SK-N-SH treated with all-trans-retinoic acid at 6 μM for 48 hours (cell line): ENCODE data around the gene NBPF1.
"Not testable (repeated sequence)": the region's sequence is repeated elsewhere in the genome, so short reads cannot be mapped to it uniquely, and the experiment has no call there.

ENCODE experiments used
- ARNTL ChIP-seq: fragments of 450-650 bp; formaldehyde crosslinking; IDR thresholded peaks from 2 replicates; pipeline ENCODE4 v1.5.0; 2020; ENCODE audit warnings: low read depth, mild to moderate bottlenecking, moderate library complexity, borderline replicate concordance
- BACH2 ChIP-seq: fragments of 250-450 bp; sonication (Bioruptor Pico); IDR thresholded peaks from 2 replicates; pipeline ENCODE4 v1.9.0; 2021; ENCODE audit warnings: mild to moderate bottlenecking, borderline replicate concordance
- CSDC2 ChIP-seq: fragments of 250-450 bp; sonication (Bioruptor Pico); IDR thresholded peaks from 2 replicates; pipeline ENCODE4 v1.5.0; 2020; ENCODE audit warnings: mild to moderate bottlenecking, moderate library complexity
- GLIS3 ChIP-seq: fragments of 250-450 bp; sonication (Bioruptor Pico); IDR thresholded peaks from 2 replicates; pipeline ENCODE4 v1.5.0; 2020; ENCODE audit warnings: mild to moderate bottlenecking, moderate library complexity
- PPARA ChIP-seq: fragments of 250-450 bp; sonication (Bioruptor Pico); IDR thresholded peaks from 2 replicates; pipeline ENCODE4 v1.5.0; 2020; ENCODE audit warnings: mild to moderate bottlenecking, borderline replicate concordance
- RARB ChIP-seq: fragments of 250-450 bp; sonication (Bioruptor Pico); IDR thresholded peaks from 2 replicates; pipeline ENCODE4 v1.8.0; 2021; ENCODE audit warnings: mild to moderate bottlenecking, moderate library complexity
- SNAI2 ChIP-seq: fragments of 250-450 bp; sonication (Bioruptor Pico); IDR thresholded peaks from 2 replicates; pipeline ENCODE4 v1.5.0; 2020; ENCODE audit warnings: mild to moderate bottlenecking, moderate library complexity
- TCF4 ChIP-seq: fragments of 250-450 bp; sonication (Bioruptor Pico); IDR thresholded peaks from 2 replicates; pipeline ENCODE4 v1.8.0; 2021; ENCODE audit warnings: mild to moderate bottlenecking, moderate library complexity, borderline replicate concordance
- ZFP3 ChIP-seq: fragments of 250-450 bp; sonication (Bioruptor Pico); IDR thresholded peaks from 2 replicates; pipeline ENCODE4 v1.5.0; 2020; ENCODE audit warnings: mild to moderate bottlenecking, moderate library complexity
- ZFP30 ChIP-seq: fragments of 450-650 bp; formaldehyde crosslinking; IDR thresholded peaks from 2 replicates; pipeline ENCODE4 v1.5.0; 2022; ENCODE audit warnings: mild to moderate bottlenecking, moderate library complexity
- ZNF565 ChIP-seq: fragments of 450-650 bp; formaldehyde crosslinking; conservative IDR thresholded peaks from 2 replicates; pipeline ENCODE4 v1.5.0; 2020; ENCODE audit warnings: low read depth, mild to moderate bottlenecking, moderate library complexity
- TF ChIP-seq, protein P1 (sequence below): fragments of 250-450 bp; sonication (Bioruptor Pico); IDR thresholded peaks from 2 replicates; pipeline ENCODE4 v1.8.0; 2021; ENCODE audit warnings: low read depth, mild to moderate bottlenecking, moderate library complexity, borderline replicate concordance
- TF ChIP-seq, protein P2 (sequence below): fragments of 250-450 bp; sonication (Bioruptor Pico); IDR thresholded peaks from 2 replicates; pipeline ENCODE4 v1.8.0; 2020; ENCODE audit warnings: mild to moderate bottlenecking, moderate library complexity, borderline replicate concordance

DNA sequence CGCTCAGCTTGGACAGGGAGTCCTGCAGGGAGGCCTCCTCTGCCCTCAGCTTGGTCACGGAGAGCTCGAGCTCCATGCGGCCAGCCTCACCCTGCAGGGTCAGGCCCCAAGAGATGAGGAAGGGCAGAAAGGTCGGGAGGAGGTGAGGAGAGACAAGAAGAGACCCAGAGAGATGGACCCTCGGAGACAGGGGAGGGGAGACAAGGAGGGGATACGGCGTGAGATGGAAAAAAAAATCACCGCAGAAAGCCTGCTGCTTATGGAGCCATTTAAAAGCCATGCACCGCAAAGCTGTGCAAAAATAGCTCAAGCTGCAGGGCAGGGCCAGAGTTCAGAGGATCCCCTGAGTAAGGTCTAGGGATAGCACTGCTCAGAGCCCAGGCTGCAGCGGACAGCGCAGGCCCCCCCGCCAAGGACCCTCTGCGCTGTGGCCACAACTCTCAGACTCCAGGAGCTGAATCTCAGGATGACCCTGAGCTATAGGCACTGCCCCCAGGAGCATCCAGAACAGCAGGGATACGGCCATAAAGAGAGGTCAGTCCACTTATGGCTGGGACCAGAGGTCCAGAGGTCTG lies 13.1 kb upstream of the NBPF1 start:
- TF ChIP-seq ARNTL; RARB (CRISPR knock-in tag); BACH2 (CRISPR knock-in tag); CSDC2 (CRISPR knock-in tag); SNAI2; PPARA (CRISPR knock-in tag); TCF4; GLIS3 (CRISPR knock-in tag); ZFP30 (CRISPR knock-in tag); ZFP3 (CRISPR knock-in tag); ZNF565 (CRISPR knock-in tag): not testable (repeated sequence)
- TF ChIP-seq, protein P1, sequence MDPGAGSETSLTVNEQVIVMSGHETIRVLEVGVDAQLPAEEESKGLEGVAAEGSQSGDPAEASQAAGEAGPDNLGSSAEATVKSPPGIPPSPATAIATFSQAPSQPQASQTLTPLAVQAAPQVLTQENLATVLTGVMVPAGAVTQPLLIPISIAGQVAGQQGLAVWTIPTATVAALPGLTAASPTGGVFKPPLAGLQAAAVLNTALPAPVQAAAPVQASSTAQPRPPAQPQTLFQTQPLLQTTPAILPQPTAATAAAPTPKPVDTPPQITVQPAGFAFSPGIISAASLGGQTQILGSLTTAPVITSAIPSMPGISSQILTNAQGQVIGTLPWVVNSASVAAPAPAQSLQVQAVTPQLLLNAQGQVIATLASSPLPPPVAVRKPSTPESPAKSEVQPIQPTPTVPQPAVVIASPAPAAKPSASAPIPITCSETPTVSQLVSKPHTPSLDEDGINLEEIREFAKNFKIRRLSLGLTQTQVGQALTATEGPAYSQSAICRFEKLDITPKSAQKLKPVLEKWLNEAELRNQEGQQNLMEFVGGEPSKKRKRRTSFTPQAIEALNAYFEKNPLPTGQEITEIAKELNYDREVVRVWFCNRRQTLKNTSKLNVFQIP (CRISPR knock-in tag), result not testable (repeated sequence)
- TF ChIP-seq, protein P2, sequence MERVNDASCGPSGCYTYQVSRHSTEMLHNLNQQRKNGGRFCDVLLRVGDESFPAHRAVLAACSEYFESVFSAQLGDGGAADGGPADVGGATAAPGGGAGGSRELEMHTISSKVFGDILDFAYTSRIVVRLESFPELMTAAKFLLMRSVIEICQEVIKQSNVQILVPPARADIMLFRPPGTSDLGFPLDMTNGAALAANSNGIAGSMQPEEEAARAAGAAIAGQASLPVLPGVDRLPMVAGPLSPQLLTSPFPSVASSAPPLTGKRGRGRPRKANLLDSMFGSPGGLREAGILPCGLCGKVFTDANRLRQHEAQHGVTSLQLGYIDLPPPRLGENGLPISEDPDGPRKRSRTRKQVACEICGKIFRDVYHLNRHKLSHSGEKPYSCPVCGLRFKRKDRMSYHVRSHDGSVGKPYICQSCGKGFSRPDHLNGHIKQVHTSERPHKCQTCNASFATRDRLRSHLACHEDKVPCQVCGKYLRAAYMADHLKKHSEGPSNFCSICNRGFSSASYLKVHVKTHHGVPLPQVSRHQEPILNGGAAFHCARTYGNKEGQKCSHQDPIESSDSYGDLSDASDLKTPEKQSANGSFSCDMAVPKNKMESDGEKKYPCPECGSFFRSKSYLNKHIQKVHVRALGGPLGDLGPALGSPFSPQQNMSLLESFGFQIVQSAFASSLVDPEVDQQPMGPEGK (CRISPR knock-in tag), result not testable (repeated sequence)
